DOHH2 (cell line): Measurements from ENCODE around the gene SLC7A9.

Experiments used
- CTCF ChIP-seq: fragments of 200-600 bp; sonication (generic); IDR thresholded peaks from one replicate; pipeline ENCODE4 v1.5.1; 2014; ENCODE audit warnings: antibody characterized with exemption, mild to moderate bottlenecking, low read depth, low read length; ENCODE audit not compliant: poor library complexity, severe bottlenecking
- EZH2phosphoT487 ChIP-seq: fragments of 200-600 bp; sonication (generic); IDR thresholded peaks from 2 replicates; pipeline ENCODE4 v1.6.1; 2017; ENCODE audit warnings: borderline replicate concordance, mild to moderate bottlenecking, antibody characterized with exemption, low read length, moderate library complexity, mixed read lengths

DNA sequence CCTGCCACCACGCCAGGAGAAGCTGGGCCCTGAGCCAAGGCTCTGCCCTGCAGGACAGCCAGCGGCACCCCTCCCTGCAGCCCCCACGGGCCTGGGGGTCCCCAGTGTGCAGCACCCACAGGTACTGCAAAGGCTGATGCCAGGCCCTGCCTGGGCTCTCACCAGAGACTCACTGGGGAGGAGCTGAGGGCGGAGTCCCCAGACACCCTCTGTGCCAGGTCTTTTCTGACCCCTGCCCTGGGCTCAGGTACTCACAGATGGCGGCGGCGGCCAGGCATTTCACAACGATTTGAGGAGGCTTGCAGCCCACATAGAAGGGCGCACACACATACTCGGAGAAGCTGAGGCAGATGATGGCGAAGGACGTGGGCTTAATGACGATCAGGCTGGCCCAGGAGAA, 5.7 kb downstream of the SLC7A9 start:
- TF ChIP-seq CTCF, result no peak
- no peak for TF ChIP-seq EZH2phosphoT487
